K562 (cell line): Measurements from ENCODE around the gene PSMB8. TPM values are rescaled to one million over a fixed set of nuclear protein-coding genes. Genes with fewer than 3 reads are reported as not detected.

Source experiments
- MAFK ChIP-seq: IDR thresholded peaks from 2 replicates; pipeline ENCODE4 v1.6.1; 2011; ENCODE audit warnings: low read length, improper control_type of control experiment
- NFE2 ChIP-seq: IDR thresholded peaks from 2 replicates; pipeline ENCODE4 v1.6.1; 2014; ENCODE audit warnings: antibody characterized with exemption, low read depth
- POLR2AphosphoS5 ChIP-seq: IDR thresholded peaks from 2 replicates; pipeline ENCODE4 v1.6.1; 2011; ENCODE audit warnings: mild to moderate bottlenecking, low read depth, low read length, moderate library complexity; ENCODE audit not compliant: control insufficient read depth, insufficient read depth
- ZNF316 ChIP-seq: fragments of 450-650 bp; IDR thresholded peaks from 2 replicates; pipeline ENCODE4 v1.6.1; 2016
- polyA plus RNA-seq, 8 experiments: library from polyadenylated mRNA; depleted of rRNA in 4 of 8; stranded (reverse) in 5 of 8; unstranded in 3 of 8; fragments of >200 nt; fragmentation: Nextera tagmentation in 2 of 8; fragmentation: Illumina TruSeq in 1 of 8; extraction: Ambion mirVana in 2 of 8; extraction: Trizol in 1 of 8; gene quantifications; 2 replicates each; pipeline versions ENCODE4 v1.2.1 to v1.2.3, GENCODE V29; 2011 to 2014; ENCODE audit warnings: inconsistent platforms in 1 of 8, missing spikeins in 1 of 8
- total RNA-seq, 7 experiments: library from RNA; depleted of rRNA in 6 of 7; stranded (reverse); fragments of >200 nt in 6 of 7; fragmentation: Illumina TruSeq in 2 of 7; extraction: Trizol in 2 of 7; gene quantifications; 2 replicates each; pipeline versions ENCODE4 v1.2.1 to v1.2.3, GENCODE V29; 2011 to 2021; ENCODE audit warnings: low replicate concordance in 1 of 7
- TF ChIP-seq, protein P1 (sequence below): fragments of 200-600 bp; sonication (generic); IDR thresholded peaks from one replicate; pipeline ENCODE4 v1.6.1; 2012; ENCODE audit warnings: mild to moderate bottlenecking, low read depth, low read length, inconsistent platforms

The PSMB8 gene
- total and polyA plus RNA-seq, 9 of the 15 experiments (the other 6 are each of a cell fraction or from before 2014, with no cell fraction given), result 0.71 to 4.0 (median 2.4) TPM

- TF ChIP-seq, protein P1, sequence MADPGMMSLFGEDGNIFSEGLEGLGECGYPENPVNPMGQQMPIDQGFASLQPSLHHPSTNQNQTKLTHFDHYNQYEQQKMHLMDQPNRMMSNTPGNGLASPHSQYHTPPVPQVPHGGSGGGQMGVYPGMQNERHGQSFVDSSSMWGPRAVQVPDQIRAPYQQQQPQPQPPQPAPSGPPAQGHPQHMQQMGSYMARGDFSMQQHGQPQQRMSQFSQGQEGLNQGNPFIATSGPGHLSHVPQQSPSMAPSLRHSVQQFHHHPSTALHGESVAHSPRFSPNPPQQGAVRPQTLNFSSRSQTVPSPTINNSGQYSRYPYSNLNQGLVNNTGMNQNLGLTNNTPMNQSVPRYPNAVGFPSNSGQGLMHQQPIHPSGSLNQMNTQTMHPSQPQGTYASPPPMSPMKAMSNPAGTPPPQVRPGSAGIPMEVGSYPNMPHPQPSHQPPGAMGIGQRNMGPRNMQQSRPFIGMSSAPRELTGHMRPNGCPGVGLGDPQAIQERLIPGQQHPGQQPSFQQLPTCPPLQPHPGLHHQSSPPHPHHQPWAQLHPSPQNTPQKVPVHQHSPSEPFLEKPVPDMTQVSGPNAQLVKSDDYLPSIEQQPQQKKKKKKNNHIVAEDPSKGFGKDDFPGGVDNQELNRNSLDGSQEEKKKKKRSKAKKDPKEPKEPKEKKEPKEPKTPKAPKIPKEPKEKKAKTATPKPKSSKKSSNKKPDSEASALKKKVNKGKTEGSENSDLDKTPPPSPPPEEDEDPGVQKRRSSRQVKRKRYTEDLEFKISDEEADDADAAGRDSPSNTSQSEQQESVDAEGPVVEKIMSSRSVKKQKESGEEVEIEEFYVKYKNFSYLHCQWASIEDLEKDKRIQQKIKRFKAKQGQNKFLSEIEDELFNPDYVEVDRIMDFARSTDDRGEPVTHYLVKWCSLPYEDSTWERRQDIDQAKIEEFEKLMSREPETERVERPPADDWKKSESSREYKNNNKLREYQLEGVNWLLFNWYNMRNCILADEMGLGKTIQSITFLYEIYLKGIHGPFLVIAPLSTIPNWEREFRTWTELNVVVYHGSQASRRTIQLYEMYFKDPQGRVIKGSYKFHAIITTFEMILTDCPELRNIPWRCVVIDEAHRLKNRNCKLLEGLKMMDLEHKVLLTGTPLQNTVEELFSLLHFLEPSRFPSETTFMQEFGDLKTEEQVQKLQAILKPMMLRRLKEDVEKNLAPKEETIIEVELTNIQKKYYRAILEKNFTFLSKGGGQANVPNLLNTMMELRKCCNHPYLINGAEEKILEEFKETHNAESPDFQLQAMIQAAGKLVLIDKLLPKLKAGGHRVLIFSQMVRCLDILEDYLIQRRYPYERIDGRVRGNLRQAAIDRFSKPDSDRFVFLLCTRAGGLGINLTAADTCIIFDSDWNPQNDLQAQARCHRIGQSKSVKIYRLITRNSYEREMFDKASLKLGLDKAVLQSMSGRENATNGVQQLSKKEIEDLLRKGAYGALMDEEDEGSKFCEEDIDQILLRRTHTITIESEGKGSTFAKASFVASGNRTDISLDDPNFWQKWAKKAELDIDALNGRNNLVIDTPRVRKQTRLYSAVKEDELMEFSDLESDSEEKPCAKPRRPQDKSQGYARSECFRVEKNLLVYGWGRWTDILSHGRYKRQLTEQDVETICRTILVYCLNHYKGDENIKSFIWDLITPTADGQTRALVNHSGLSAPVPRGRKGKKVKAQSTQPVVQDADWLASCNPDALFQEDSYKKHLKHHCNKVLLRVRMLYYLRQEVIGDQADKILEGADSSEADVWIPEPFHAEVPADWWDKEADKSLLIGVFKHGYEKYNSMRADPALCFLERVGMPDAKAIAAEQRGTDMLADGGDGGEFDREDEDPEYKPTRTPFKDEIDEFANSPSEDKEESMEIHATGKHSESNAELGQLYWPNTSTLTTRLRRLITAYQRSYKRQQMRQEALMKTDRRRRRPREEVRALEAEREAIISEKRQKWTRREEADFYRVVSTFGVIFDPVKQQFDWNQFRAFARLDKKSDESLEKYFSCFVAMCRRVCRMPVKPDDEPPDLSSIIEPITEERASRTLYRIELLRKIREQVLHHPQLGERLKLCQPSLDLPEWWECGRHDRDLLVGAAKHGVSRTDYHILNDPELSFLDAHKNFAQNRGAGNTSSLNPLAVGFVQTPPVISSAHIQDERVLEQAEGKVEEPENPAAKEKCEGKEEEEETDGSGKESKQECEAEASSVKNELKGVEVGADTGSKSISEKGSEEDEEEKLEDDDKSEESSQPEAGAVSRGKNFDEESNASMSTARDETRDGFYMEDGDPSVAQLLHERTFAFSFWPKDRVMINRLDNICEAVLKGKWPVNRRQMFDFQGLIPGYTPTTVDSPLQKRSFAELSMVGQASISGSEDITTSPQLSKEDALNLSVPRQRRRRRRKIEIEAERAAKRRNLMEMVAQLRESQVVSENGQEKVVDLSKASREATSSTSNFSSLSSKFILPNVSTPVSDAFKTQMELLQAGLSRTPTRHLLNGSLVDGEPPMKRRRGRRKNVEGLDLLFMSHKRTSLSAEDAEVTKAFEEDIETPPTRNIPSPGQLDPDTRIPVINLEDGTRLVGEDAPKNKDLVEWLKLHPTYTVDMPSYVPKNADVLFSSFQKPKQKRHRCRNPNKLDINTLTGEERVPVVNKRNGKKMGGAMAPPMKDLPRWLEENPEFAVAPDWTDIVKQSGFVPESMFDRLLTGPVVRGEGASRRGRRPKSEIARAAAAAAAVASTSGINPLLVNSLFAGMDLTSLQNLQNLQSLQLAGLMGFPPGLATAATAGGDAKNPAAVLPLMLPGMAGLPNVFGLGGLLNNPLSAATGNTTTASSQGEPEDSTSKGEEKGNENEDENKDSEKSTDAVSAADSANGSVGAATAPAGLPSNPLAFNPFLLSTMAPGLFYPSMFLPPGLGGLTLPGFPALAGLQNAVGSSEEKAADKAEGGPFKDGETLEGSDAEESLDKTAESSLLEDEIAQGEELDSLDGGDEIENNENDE, result no peak
- no peak for TF ChIP-seq POLR2AphosphoS5
- TF ChIP-seq ZNF316, result peak; percentile 83
- peak; percentile 41; the same call in 1 of the 2 replicates for TF ChIP-seq MAFK
- peak; percentile 77 for TF ChIP-seq NFE2
Observed at GRCh38 chr6:32819729-32820128, 24.1 kb downstream of the PSMB8 start (continued).
